Skeletal muscle tissue (tissue), 4 donors: Measurements from ENCODE around the gene PI16. TPM values are rescaled to one million over a fixed set of nuclear protein-coding genes. Genes with fewer than 3 reads are reported as not detected.

ENCODE experiments used
- H3K27ac ChIP-seq: one replicate; pipeline ENCODE4 v1.7.0; 2013; ENCODE audit warnings: mild to moderate bottlenecking, low read depth, low read length, inconsistent platforms
- H3K27me3 ChIP-seq, 3 donors: one replicate each; pipeline ENCODE4 v1.7.0; 2013; ENCODE audit warnings: low read length in 3 of 3; ENCODE audit not compliant: control insufficient read depth in 3 of 3, insufficient read depth in 3 of 3
- H3K36me3 ChIP-seq, 3 donors: one replicate each; pipeline ENCODE4 v1.7.0; 2013; ENCODE audit warnings: low read length in 3 of 3; ENCODE audit not compliant: control insufficient read depth in 3 of 3, insufficient read depth in 3 of 3
- H3K4me1 ChIP-seq, 3 donors: one replicate each; pipeline ENCODE4 v1.7.0; 2013; ENCODE audit warnings: low read length in 3 of 3, mild to moderate bottlenecking in 3 of 3; ENCODE audit not compliant: control insufficient read depth in 3 of 3, insufficient read depth in 3 of 3
- H3K4me3 ChIP-seq, 3 donors: one replicate each; pipeline ENCODE4 v1.7.0; 2013; ENCODE audit warnings: low read length in 3 of 3
- H3K9ac ChIP-seq, 3 donors: one replicate each; pipeline ENCODE4 v1.7.0; 2013; ENCODE audit warnings: low read length in 3 of 3, mild to moderate bottlenecking in 3 of 3, moderate library complexity in 2 of 3, low read depth in 1 of 3
- H3K9me3 ChIP-seq, 3 donors: one replicate each; pipeline ENCODE4 v1.7.0; 2013; ENCODE audit warnings: low read length in 3 of 3; ENCODE audit not compliant: control insufficient read depth in 3 of 3
- total RNA-seq: library from RNA; depleted of rRNA; stranded (reverse); fragments of >200 nt; gene quantifications from one replicate; pipeline ENCODE4 v1.2.3, GENCODE V29; 2014
- donor health status: Osteomylitis.

PI16 gene
- total RNA-seq, 1 donor from 2014 or later: 19.8 TPM

DNA sequence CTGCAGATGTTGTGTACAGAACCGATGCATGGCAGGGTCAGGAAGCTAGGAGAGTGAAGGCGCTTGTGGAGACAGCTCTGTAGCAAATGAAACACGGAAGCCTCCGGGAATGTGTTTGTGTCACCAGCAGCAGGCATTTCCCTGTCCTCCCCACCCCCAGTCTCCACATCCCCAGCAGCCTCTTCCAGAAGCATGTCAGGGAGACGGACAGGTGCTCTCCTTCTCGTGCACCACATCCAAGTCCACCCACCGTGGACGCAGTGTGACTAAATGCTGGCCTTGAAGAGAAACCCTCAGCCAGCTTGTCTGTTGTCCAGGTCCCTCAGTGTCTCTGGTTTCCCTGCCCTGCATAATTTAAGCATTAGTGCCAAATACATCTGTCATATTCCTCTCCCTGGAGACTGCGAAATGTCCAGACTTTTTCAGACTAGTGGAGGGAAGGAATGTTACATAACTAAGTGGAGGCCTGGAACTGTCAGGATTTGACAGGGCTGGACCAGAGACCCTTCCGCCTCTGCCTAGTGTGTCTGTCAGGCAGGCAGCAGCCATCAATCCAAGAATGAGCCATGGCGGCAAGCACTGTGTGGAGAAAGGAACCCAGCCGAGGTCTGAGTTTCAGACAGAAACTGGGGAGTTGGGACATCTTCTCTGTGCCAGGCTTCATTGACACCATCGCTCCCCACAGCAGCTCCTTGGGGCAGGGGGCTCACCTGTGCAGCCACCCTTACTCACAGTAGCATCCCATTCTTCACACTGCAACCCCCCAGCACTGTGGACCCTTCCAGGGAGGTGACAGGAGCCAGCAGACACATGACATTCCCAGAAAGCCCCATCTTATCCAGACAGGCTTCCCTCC is 26.6 kb upstream of the PI16 start:
- Histone ChIP-seq H3K36me3 (peaks cover 14 to 25% (median 18%) of the 10 kb centered on the region in 3 donors), H3K4me3 (peak overlapping the region; percentile 44 to 58 (median 57)), H3K4me1 (peaks cover 38 to 39% (median 39%) of the 10 kb centered on the region in 3 donors), H3K27me3 (no peaks in the 10 kb centered on the region), H3K27ac (peak overlapping the region; percentile 64), H3K9ac (peak overlapping the region in 2 of 3 donors; percentile 36 to 69), H3K9me3 (no peaks in the 10 kb centered on the region)

DNA sequence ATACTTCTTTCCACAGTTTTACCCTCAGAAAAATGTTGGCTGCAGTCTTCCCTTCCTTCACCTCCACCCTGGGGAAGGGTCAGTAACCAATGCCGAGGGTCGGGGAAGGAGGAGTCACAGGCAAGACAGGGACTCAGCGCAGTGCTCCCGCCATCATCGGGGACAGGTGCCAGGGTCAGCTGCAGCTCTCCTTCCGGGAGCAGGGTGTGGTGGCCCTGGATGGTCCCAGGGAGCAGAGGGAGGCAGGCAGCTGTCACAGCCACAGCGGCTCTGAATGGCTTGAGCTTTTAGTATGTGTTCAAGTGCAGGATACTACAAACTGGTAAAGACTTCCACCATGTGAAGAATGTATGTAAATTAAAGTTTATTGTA is 26.0 kb upstream of the PI16 start:
- H3K27ac ChIP-seq: peak overlapping the region; percentile 64
- H3K9me3 ChIP-seq: no peaks in the 10 kb centered on the region
- H3K4me1 ChIP-seq: peaks cover 37 to 39% (median 39%) of the 10 kb centered on the region in 3 donors
- H3K36me3 ChIP-seq: peaks cover 10 to 19% (median 13%) of the 10 kb centered on the region in 3 donors
- H3K9ac ChIP-seq: peak overlapping the region; percentile 36 to 69 (median 46)
- no peaks in the 10 kb centered on the region for H3K27me3 ChIP-seq
- H3K4me3 ChIP-seq: peak overlapping the region; percentile 44 to 58 (median 57)

DNA sequence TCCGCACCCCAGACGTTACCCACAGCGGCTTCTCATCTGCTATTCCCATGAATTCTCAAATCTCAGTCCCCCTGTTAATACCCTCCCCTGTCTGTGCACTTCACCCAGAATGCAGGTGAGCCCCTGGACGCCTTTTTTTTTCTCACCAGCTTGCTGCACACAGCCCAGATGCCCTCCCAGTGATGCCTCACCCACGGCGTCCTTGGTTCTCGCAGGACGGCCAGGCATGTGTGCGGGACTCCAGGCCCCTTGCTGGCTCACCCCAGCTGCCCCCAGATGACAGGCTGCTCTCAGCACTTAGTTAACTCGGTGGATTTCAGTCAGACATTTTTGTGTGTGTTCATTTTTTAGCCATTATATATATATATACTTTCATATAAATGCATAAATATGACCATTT is 25.4 kb upstream of the PI16 start:
- Histone ChIP-seq H3K9me3 (no peaks in the 10 kb centered on the region), H3K4me1 (peaks cover 36 to 39% (median 39%) of the 10 kb centered on the region in 3 donors), H3K27ac (peak overlapping the region; percentile 64), H3K4me3 (no peak overlapping the region), H3K9ac (no peak overlapping the region), H3K36me3 (peaks cover 5 to 14% (median 12%) of the 10 kb centered on the region in 3 donors), H3K27me3 (no peaks in the 10 kb centered on the region)

DNA sequence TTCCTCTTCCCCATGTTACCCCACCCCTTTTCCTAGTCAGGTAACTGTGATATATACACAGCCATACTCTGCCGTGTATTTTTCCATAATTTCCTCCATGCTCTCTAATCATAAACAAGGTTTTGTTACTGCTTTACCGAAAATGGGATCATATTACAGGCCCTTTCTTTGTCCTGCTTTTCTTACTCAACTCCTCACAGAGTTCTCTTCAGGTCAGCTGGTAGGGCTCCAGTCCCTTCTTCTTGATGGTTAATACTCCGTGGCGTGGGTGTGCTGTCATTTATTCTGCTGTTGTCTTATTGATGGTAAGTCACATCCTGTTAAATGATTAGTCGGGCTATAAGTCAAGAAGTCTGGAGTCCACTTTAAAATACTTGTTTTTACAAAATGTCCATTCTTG is 24.9 kb upstream of the PI16 start:
- Histone ChIP-seq H3K36me3 (peaks cover 2 to 9% (median 8%) of the 10 kb centered on the region in 3 donors), H3K9me3 (no peaks in the 10 kb centered on the region), H3K27me3 (no peaks in the 10 kb centered on the region), H3K9ac (peak overlapping the region in 1 of 3 donors; percentile 1), H3K4me1 (peaks cover 36 to 39% (median 39%) of the 10 kb centered on the region in 3 donors), H3K4me3 (no peak overlapping the region), H3K27ac (peak overlapping the region; percentile 48)

- Histone ChIP-seq H3K9me3 (no peaks in the 10 kb centered on the region), H3K4me3 (no peak overlapping the region), H3K36me3 (peaks cover 0 to 5% (median 0%) of the 10 kb centered on the region in 3 donors), H3K4me1 (peaks cover 36 to 39% (median 39%) of the 10 kb centered on the region in 3 donors), H3K27ac (peak overlapping the region; percentile 48), H3K9ac (no peak overlapping the region), H3K27me3 (no peaks in the 10 kb centered on the region)
These were observed 24.1 kb upstream of the PI16 start for GRCh38 chr6:36930483-36930882.

DNA sequence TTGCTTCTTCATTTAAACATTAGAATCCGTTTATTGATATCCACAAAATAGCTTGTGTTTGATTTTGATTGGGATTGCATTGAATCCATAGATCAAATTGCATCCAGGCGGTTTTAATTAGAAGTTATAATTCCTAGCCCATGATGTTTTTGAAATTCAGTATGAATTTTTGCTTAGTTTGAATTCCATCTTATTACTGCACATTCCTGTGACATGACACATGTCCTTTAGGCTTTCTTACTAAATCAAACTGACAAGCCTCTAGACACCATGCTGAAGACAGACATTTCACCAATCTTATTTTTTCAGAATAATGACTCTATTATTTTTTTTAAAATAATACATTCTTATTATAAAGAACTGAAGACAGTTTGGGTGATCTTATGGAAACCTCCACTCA is 21.4 kb upstream of the PI16 start:
- H3K27ac ChIP-seq: no peak overlapping the region
- H3K4me3 ChIP-seq: no peak overlapping the region
- H3K27me3 ChIP-seq: no peaks in the 10 kb centered on the region
- H3K9me3 ChIP-seq: no peaks in the 10 kb centered on the region
- H3K9ac ChIP-seq: no peak overlapping the region
- H3K4me1 ChIP-seq: peaks cover 20 to 24% (median 23%) of the 10 kb centered on the region in 3 donors
- no peaks in the 10 kb centered on the region for H3K36me3 ChIP-seq

GRCh38 chr6:36933519-36933918 is 21.0 kb upstream of the PI16 start:
- no peak overlapping the region for H3K27ac ChIP-seq

DNA sequence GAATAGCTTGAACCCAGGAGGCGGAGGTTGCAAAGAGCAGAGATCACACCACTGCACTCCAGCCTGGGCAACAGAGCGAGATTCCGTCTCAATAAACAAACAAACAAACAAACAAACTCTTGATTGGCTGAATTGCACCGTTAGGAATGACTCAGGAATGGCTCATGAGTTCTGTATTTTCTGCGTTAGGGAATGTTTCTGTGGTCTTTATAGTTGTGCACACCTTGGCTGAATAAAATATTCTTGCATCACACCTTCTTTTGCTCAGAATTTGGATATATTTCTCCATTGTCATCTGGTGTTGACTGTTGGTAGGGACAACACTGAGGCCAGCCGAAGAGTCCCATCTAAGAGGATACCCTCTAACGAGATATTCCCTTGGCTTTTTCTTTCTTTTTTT is 19.6 kb upstream of the PI16 start:
- no peaks in the 10 kb centered on the region for H3K27me3 ChIP-seq
- peaks cover 3 to 6% (median 5%) of the 10 kb centered on the region in 3 donors for H3K4me1 ChIP-seq
- no peaks in the 10 kb centered on the region for H3K9me3 ChIP-seq
- no peak overlapping the region for H3K4me3 ChIP-seq
- no peak overlapping the region for H3K27ac ChIP-seq
- H3K9ac ChIP-seq: no peak overlapping the region
- H3K36me3 ChIP-seq: no peaks in the 10 kb centered on the region

More at GRCh38 chr6:36933519-36933918, 21.0 kb upstream of the PI16 start:
- H3K4me3 ChIP-seq: no peak overlapping the region
- H3K9me3 ChIP-seq: no peaks in the 10 kb centered on the region
- peaks cover 16 to 19% (median 19%) of the 10 kb centered on the region in 3 donors for H3K4me1 ChIP-seq
- no peaks in the 10 kb centered on the region for H3K27me3 ChIP-seq
- H3K9ac ChIP-seq: no peak overlapping the region
- H3K36me3 ChIP-seq: no peaks in the 10 kb centered on the region

- no peak overlapping the region for H3K9ac ChIP-seq
- no peaks in the 10 kb centered on the region for H3K36me3 ChIP-seq
- no peak overlapping the region for H3K4me3 ChIP-seq
- peaks cover 0 to 3% (median 0%) of the 10 kb centered on the region in 3 donors for H3K27me3 ChIP-seq
- H3K9me3 ChIP-seq: no peaks in the 10 kb centered on the region
- no peaks in the 10 kb centered on the region for H3K4me1 ChIP-seq
- H3K27ac ChIP-seq: no peak overlapping the region
These were observed 17.7 kb upstream of the PI16 start for GRCh38 chr6:36936824-36937223.

DNA sequence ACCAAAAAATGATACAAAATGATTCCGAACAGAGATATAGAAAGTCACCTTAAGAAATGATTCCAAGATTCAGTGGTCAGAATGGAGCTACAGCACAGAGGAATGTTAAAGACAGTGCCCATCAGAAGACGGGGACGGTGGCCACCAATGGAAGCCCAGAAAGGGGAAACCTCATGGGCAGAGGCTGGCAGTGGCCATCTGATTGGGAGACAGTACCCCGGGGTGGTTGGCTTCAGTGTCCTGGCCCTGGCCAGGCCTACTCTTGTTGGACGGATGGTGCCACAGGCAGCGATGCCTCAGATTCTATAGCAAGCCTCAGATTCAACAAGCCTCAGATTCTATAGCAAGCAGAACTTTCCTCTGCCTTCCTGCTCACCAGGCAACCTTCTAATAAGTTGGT is 16.6 kb upstream of the PI16 start:
- no peak overlapping the region for H3K27ac ChIP-seq
- H3K4me3 ChIP-seq: no peak overlapping the region
- no peak overlapping the region for H3K9ac ChIP-seq
- peaks cover 0 to 3% (median 0%) of the 10 kb centered on the region in 3 donors for H3K27me3 ChIP-seq
- H3K36me3 ChIP-seq: no peaks in the 10 kb centered on the region
- H3K9me3 ChIP-seq: no peaks in the 10 kb centered on the region
- H3K4me1 ChIP-seq: no peaks in the 10 kb centered on the region
